HEK293T (cell line): ENCODE results near the gene TBCE.
A peak's percentile ranks its signal among the peaks of the same experiment; 100 is the strongest.

Experiments
- CTCF ChIA-PET: fragments of 350-600 bp; formaldehyde crosslinking; extraction: SDS; loops from one replicate; lab custom pipeline; 2021; ENCODE audit warnings: antibody characterized with exemption, inconsistent platforms; lab: Yijun Ruan, JAX
- POLR2A ChIA-PET: fragments of 350-600 bp; formaldehyde crosslinking; extraction: SDS; loops from one replicate; lab custom pipeline; 2020; ENCODE audit warnings: antibody characterized with exemption, inconsistent platforms; lab: Yijun Ruan, JAX
- DNase-seq: peaks from one replicate; pipeline ENCODE4 v3.0.0; 2012; ENCODE audit warnings: mixed read lengths; ENCODE audit errors: extremely low spot score
- ARNT ChIP-seq: fragments of 450-650 bp; IDR thresholded peaks from 2 replicates; pipeline ENCODE4 v1.6.1; 2017; ENCODE audit warnings: mild to moderate bottlenecking
- BHLHE40 ChIP-seq: fragments of 450-650 bp; IDR thresholded peaks from 2 replicates; pipeline ENCODE4 v1.6.1; 2016; ENCODE audit warnings: mild to moderate bottlenecking, moderate library complexity, borderline replicate concordance
- CTBP1 ChIP-seq: fragments of 450-650 bp; IDR thresholded peaks from 2 replicates; pipeline ENCODE4 v1.6.1; 2016; ENCODE audit warnings: borderline replicate concordance
- ELF4 ChIP-seq: fragments of 450-650 bp; IDR thresholded peaks from 2 replicates; pipeline ENCODE4 v1.6.1; 2017; ENCODE audit warnings: antibody characterized with exemption
- FOXA1 ChIP-seq: fragments of 450-650 bp; IDR thresholded peaks from 2 replicates; pipeline ENCODE4 v1.6.1; 2016; ENCODE audit warnings: mild to moderate bottlenecking
- FOXK2 ChIP-seq: fragments of 450-650 bp; IDR thresholded peaks from 2 replicates; pipeline ENCODE4 v1.6.1; 2016; ENCODE audit warnings: mild to moderate bottlenecking
- FOXM1 ChIP-seq: fragments of 450-650 bp; IDR thresholded peaks from 2 replicates; pipeline ENCODE4 v1.6.1; 2017; ENCODE audit warnings: mild to moderate bottlenecking, borderline replicate concordance
- HDGF ChIP-seq: fragments of 450-650 bp; IDR thresholded peaks from 2 replicates; pipeline ENCODE4 v1.6.1; 2017; ENCODE audit warnings: antibody characterized with exemption, borderline replicate concordance
- L3MBTL2 ChIP-seq: fragments of 450-650 bp; conservative IDR thresholded peaks from 2 replicates; pipeline ENCODE4 v1.6.1; 2016; ENCODE audit warnings: mild to moderate bottlenecking
- LEF1 ChIP-seq: fragments of 450-650 bp; IDR thresholded peaks from 2 replicates; pipeline ENCODE4 v1.6.1; 2017; ENCODE audit warnings: mild to moderate bottlenecking, borderline replicate concordance
- NFRKB ChIP-seq: fragments of 450-650 bp; IDR thresholded peaks from 2 replicates; pipeline ENCODE4 v1.6.1; 2016; ENCODE audit warnings: mild to moderate bottlenecking, moderate library complexity
- PKNOX1 ChIP-seq: fragments of 450-650 bp; IDR thresholded peaks from 2 replicates; pipeline ENCODE4 v1.6.1; 2016
- SP1 ChIP-seq: fragments of 450-650 bp; IDR thresholded peaks from 2 replicates; pipeline ENCODE4 v1.6.1; 2017
- SUZ12 ChIP-seq: fragments of 450-650 bp; IDR thresholded peaks from 2 replicates; pipeline ENCODE4 v1.6.1; 2016; ENCODE audit warnings: mild to moderate bottlenecking
- TARDBP ChIP-seq: fragments of 450-650 bp; IDR thresholded peaks from 2 replicates; pipeline ENCODE4 v1.6.1; 2016
- ZNF384 ChIP-seq: fragments of 450-650 bp; IDR thresholded peaks from 2 replicates; pipeline ENCODE4 v1.6.1; 2016

TBCE gene

DNA sequence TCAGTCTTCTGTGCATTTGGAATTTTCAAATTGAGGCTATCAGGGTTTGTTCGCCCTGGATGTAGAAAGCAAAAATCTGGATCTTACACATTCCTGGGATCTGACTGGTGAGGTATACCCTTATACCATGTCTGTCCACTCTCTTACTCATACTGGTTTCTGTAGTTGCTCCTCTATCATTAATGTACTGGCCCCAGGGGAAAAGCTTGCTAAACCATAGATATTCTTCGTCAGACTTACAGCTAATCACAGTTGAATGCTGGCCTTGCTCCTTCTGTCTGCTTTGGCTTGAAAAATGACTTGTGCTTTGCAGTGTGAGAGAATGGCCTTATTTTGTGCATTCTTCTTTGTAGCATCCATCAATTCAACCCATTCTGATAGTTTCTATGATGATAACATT is 30.5 kb downstream of the TBCE start:
- no peak for DNase-seq
- no peak for TF ChIP-seq FOXA1
- no peak for TF ChIP-seq ELF4
- TF ChIP-seq NFRKB, result no peak
- TF ChIP-seq ARNT, result no peak
- TF ChIP-seq CTBP1, result no peak
- no peak for TF ChIP-seq L3MBTL2
- TF ChIP-seq TARDBP, result no peak
- TF ChIP-seq SUZ12, result no peak
- no peak for TF ChIP-seq BHLHE40
- no peak for TF ChIP-seq FOXK2
- no peak for TF ChIP-seq SP1
- no peak for TF ChIP-seq LEF1
- no peak for TF ChIP-seq PKNOX1
- ChIA-PET POLR2A (interaction anchor here (1.7 kb wide), 1 partner anchor 31 kb away, joined by 7 read pairs; the partner anchor contains the start of gene TBCE), CTCF (no interaction called here)

GRCh38 chr1:235399661-235400060 is 32.4 kb downstream of the TBCE start:
- ChIA-PET POLR2A (interaction anchor here (1.0 kb wide), 1 partner anchor 239 kb away, joined by 3 read pairs; no protein-coding TSS in a partner anchor), CTCF (interaction anchor here (1.0 kb wide), 1 partner anchor 17 kb away, joined by 3 read pairs; no protein-coding TSS in a partner anchor)
- TF ChIP-seq LEF1 (no peak), SUZ12 (no peak), PKNOX1 (no peak), ZNF384 (no peak), SP1 (no peak), FOXK2 (no peak), ARNT (no peak), HDGF (no peak), FOXM1 (no peak), L3MBTL2 (no peak), NFRKB (no peak), TARDBP (no peak), ELF4 (no peak), BHLHE40 (no peak), CTBP1 (no peak), FOXA1 (no peak)
- no peak for DNase-seq

DNA sequence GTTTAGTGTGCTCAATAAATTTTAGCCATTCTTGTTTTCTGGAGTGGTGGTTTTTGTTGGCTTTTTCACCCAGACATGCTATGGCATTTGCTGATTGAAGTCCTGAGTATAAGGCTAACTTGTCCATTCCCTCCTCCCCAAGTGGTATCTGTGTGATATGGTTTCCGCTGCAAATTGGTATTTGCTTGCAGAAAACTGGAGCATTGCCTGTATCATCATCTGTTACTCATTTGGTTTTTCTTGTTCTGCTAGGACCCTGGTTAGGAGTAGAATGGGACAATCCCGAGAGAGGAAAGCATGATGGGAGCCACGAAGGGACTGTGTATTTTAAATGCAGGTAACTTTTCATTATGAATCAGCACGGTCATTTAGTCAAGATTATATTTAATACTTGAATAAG is 34.0 kb downstream of the TBCE start:
- no peak for TF ChIP-seq FOXA1
- TF ChIP-seq BHLHE40, result no peak
- no peak for TF ChIP-seq LEF1
- TF ChIP-seq ARNT, result no peak
- no peak for TF ChIP-seq ZNF384
- TF ChIP-seq PKNOX1, result no peak
- no peak for TF ChIP-seq FOXM1
- TF ChIP-seq TARDBP, result no peak
- TF ChIP-seq SP1, result no peak
- TF ChIP-seq ELF4, result no peak
- no peak for TF ChIP-seq CTBP1
- no peak for TF ChIP-seq SUZ12
- no peak for TF ChIP-seq HDGF
- CTCF ChIA-PET, result no interaction called here
- no peak for DNase-seq
- POLR2A ChIA-PET, result no interaction called here

DNA sequence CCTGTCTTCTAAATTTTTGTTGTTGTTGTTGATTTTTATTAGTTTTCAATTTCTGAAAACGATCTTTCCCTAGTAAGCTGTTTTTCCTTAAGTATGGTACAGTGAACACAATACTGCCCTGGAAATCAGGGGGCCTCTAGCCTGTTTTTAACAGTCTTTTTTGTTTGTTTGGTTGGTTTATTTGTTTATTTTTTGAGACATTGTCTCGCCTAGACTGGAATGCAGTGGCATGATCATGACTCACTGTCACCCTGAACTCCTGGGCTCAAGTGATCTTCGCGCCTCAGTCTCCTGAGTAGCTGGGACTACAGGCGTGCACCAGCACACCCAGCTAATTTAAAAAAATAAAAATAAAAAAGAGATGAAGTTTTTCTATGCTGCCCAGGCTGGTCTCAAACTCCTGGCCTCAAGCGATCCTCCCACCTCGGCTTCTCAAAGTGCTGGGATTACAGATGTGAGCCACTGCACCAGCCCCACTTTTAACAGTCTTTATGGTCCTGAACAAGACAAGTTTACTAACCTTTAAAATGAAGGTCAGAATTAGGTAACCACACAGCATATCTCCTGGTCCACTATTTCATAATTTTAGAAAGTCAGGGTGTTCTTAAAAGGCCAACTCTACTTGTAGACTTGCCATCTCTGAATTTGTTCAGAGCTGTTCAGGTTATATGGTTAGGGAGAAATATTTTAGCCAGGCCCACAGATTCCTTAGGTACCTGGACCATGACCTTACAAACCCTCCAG is 35.4 kb downstream of the TBCE start:
- DNase-seq, result no peak
- no peak for TF ChIP-seq CTBP1
- no peak for TF ChIP-seq BHLHE40
- peak; percentile 79 for TF ChIP-seq PKNOX1
- no peak for TF ChIP-seq SUZ12
- no peak for TF ChIP-seq FOXK2
- CTCF ChIA-PET, result interaction anchor here (1.0 kb wide), 1 partner anchor 15 kb away, joined by 3 read pairs; no protein-coding TSS in a partner anchor
- POLR2A ChIA-PET, result interaction anchor here (2.0 kb wide), 1 partner anchor 35 kb away, joined by 6 read pairs; the partner anchor contains the start of gene TBCE

GRCh38 chr1:235403593-235403992 is 36.4 kb downstream of the TBCE start:
- ChIA-PET POLR2A (interaction anchor here (2.0 kb wide), 1 partner anchor 36 kb away, joined by 6 read pairs; the partner anchor contains the start of gene TBCE), CTCF (no interaction called here)
- no peak for TF ChIP-seq TARDBP
- no peak for TF ChIP-seq FOXA1
- TF ChIP-seq CTBP1, result no peak
- TF ChIP-seq ZNF384, result no peak
- TF ChIP-seq PKNOX1, result no peak
- no peak for TF ChIP-seq L3MBTL2
- no peak for TF ChIP-seq ELF4
- no peak for TF ChIP-seq BHLHE40
- no peak for TF ChIP-seq LEF1
- no peak for TF ChIP-seq HDGF
- no peak for TF ChIP-seq SUZ12
- TF ChIP-seq ARNT, result no peak
- no peak for TF ChIP-seq SP1
- TF ChIP-seq NFRKB, result no peak
- TF ChIP-seq FOXM1, result no peak
- no peak for DNase-seq
